Epithelial cell of prostate (primary cell): Measurements from ENCODE around the gene SND1.

ENCODE experiments used
- DNase-seq: peaks from one replicate; pipeline ENCODE4 v3.0.0-alpha.2; 2011; ENCODE audit warnings: low read depth, low spot score
- H3K27ac ChIP-seq: fragments of 450-650 bp; 2 replicates; pipeline ENCODE4 v1.5.1; 2017; ENCODE audit warnings: mild to moderate bottlenecking

SND1 gene

GRCh38 chr7:127759945-127760421 is 108.0 kb downstream of the SND1 start:
- no peak overlapping the region for H3K27ac ChIP-seq
- no peak for DNase-seq

- H3K27ac ChIP-seq: no peak overlapping the region
- no peak for DNase-seq
These were observed 108.5 kb downstream of the SND1 start for GRCh38 chr7:127760436-127761031.

GRCh38 chr7:127761196-127761595 is 109.2 kb downstream of the SND1 start:
- no peak for DNase-seq
- H3K27ac ChIP-seq: no peak overlapping the region

- H3K27ac ChIP-seq: no peak overlapping the region
- no peak for DNase-seq
These were observed 112.7 kb downstream of the SND1 start for GRCh38 chr7:127764681-127765080.

- DNase-seq: no peak
- H3K27ac ChIP-seq: no peak overlapping the region
These were observed 113.2 kb downstream of the SND1 start for GRCh38 chr7:127765150-127765549.

- H3K27ac ChIP-seq: no peak overlapping the region
- DNase-seq: no peak
These were observed 115.0 kb downstream of the SND1 start for GRCh38 chr7:127766831-127767459.

GRCh38 chr7:127768241-127768640 is 116.2 kb downstream of the SND1 start:
- no peak for DNase-seq
- H3K27ac ChIP-seq: no peak overlapping the region

GRCh38 chr7:127769137-127769536 is 117.1 kb downstream of the SND1 start:
- no peak overlapping the region for H3K27ac ChIP-seq
- no peak for DNase-seq

GRCh38 chr7:127769696-127770400 is 117.9 kb downstream of the SND1 start:
- DNase-seq: no peak
- no peak overlapping the region for H3K27ac ChIP-seq

- no peak overlapping the region for H3K27ac ChIP-seq
- DNase-seq: no peak
These were observed 118.9 kb downstream of the SND1 start for GRCh38 chr7:127770885-127771284.

GRCh38 chr7:127771707-127772106 is 119.7 kb downstream of the SND1 start:
- DNase-seq: no peak
- H3K27ac ChIP-seq: no peak overlapping the region

- no peak overlapping the region for H3K27ac ChIP-seq
- no peak for DNase-seq
These were observed 124.9 kb downstream of the SND1 start for GRCh38 chr7:127776776-127777386.

- no peak overlapping the region for H3K27ac ChIP-seq
- no peak for DNase-seq
These were observed 128.5 kb downstream of the SND1 start for GRCh38 chr7:127780489-127780888.

- H3K27ac ChIP-seq: no peak overlapping the region
- no peak for DNase-seq
These were observed 129.1 kb downstream of the SND1 start for GRCh38 chr7:127781081-127781480.

- no peak for DNase-seq
- no peak overlapping the region for H3K27ac ChIP-seq
These were observed 130.1 kb downstream of the SND1 start for GRCh38 chr7:127782075-127782474.

- no peak overlapping the region for H3K27ac ChIP-seq
- no peak for DNase-seq
These were observed 130.9 kb downstream of the SND1 start for GRCh38 chr7:127782654-127783559.

- no peak for DNase-seq
These were observed 134.2 kb downstream of the SND1 start for GRCh38 chr7:127786184-127786583.

GRCh38 chr7:127789031-127789430 is 137.0 kb downstream of the SND1 start:
- no peak for DNase-seq
- no peak overlapping the region for H3K27ac ChIP-seq

More at GRCh38 chr7:127786184-127786583, 134.2 kb downstream of the SND1 start:
- no peak overlapping the region for H3K27ac ChIP-seq

GRCh38 chr7:127791446-127792189 is 139.6 kb downstream of the SND1 start:
- DNase-seq: no peak
- no peak overlapping the region for H3K27ac ChIP-seq
